SU-DHL-6 (cell line): ENCODE data around the gene HMSD.

Experiments used
- CTCF ChIP-seq: fragments of 200-600 bp; sonication (generic); IDR thresholded peaks from one replicate; pipeline ENCODE4 v1.5.1; 2017; ENCODE audit warnings: antibody characterized with exemption, mild to moderate bottlenecking, low read length, moderate library complexity; ENCODE audit not compliant: insufficient read depth, poor library complexity, severe bottlenecking
- EZH2phosphoT487 ChIP-seq: fragments of 200-600 bp; sonication (generic), shearing (Covaris generic); conservative IDR thresholded peaks from 2 replicates; pipeline ENCODE4 v1.6.1; 2018; ENCODE audit warnings: mild to moderate bottlenecking, antibody characterized with exemption, low read length, moderate library complexity, mixed read lengths

GRCh38 chr18:63981719-63982118 is 32.6 kb downstream of the HMSD start:
- TF ChIP-seq CTCF (no peak), EZH2phosphoT487 (no peak)
